D721Med (cell line): ENCODE data around the gene AGTR1.

ENCODE experiments used
- DNase-seq: peaks from one replicate; pipeline ENCODE4 v3.0.0; 2011; ENCODE audit warnings: low spot score; ENCODE audit not compliant: insufficient read length
- FAIRE-seq: peaks from 2 replicates; lab custom pipeline; 2011; peaks lifted over from hg19 to GRCh38; lab: Jason Lieb, UNC
- TF ChIP-seq, protein P1 (sequence below): IDR thresholded peaks from 2 replicates; pipeline ENCODE4 v1.5.1; 2012; ENCODE audit warnings: mild to moderate bottlenecking, control low read depth; ENCODE audit not compliant: insufficient read depth; ENCODE audit errors: missing control alignments

Gene AGTR1

DNA sequence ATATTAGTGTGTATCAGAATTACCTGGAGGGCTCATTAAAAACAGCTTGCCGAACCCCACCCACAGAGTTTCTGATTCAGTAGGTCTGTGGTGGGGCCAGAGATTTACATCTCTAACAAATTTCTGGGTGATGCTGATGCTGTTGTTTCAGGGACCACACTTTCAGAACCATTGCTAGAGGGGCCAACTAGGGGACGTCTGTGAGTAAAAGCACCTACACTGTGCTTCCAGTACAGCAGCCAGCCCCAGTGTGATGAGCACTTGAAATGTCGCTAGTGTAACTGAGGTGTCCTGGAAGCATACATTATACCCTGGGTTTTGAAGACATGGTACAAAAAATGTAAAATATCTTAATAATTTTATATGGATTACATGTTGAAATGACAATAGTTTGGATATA is 33.0 kb downstream of the AGTR1 start:
- TF ChIP-seq, protein P1, sequence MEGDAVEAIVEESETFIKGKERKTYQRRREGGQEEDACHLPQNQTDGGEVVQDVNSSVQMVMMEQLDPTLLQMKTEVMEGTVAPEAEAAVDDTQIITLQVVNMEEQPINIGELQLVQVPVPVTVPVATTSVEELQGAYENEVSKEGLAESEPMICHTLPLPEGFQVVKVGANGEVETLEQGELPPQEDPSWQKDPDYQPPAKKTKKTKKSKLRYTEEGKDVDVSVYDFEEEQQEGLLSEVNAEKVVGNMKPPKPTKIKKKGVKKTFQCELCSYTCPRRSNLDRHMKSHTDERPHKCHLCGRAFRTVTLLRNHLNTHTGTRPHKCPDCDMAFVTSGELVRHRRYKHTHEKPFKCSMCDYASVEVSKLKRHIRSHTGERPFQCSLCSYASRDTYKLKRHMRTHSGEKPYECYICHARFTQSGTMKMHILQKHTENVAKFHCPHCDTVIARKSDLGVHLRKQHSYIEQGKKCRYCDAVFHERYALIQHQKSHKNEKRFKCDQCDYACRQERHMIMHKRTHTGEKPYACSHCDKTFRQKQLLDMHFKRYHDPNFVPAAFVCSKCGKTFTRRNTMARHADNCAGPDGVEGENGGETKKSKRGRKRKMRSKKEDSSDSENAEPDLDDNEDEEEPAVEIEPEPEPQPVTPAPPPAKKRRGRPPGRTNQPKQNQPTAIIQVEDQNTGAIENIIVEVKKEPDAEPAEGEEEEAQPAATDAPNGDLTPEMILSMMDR = no peak
- no peak for DNase-seq
- no peak for FAIRE-seq

DNA sequence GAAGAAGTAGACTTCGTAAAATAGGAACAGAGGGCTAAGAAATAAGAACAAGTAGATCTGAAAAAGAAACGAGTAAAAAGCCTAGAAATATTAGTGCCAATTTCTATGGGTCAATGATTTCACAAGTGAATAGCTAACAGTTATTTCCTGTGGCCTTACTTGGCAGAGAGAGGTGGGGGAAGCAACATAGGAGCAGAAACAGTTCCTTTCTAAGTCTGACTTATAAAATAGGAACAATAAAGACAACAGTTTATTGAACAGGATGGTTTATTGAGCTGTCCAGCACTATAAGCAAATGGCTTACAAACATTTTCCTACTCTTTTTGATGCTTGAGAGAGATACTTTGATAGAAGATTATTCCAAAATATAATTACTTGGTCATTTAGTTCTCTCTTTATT is 37.9 kb downstream of the AGTR1 start:
- FAIRE-seq (no peak), DNase-seq (no peak)
- TF ChIP-seq, protein P1 = no peak

- DNase-seq = no peak
- FAIRE-seq = no peak
- TF ChIP-seq, protein P1 = no peak
These were observed 38.4 kb downstream of the AGTR1 start for GRCh38 chr3:148736086-148736485.

DNA sequence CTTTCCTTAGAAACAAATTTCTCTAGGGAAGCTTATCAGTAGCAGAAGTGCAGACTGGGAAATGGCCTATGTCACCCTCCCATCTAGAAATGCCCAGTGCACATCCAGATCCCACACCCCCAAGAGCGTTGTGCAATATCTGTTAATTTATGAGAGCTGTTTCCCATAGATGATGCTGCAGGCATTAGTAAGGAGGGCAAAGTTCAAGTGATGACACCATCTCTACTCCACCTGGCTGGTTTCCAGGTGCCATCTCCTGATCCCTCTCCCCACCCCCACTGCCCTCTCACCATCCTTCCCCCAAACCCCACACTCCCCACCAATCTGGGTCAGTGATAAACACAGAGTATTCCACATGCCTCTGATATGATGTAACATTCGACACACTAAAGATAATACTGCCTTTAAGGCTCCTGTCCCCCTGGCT is 39.4 kb downstream of the AGTR1 start:
- DNase-seq (no peak), FAIRE-seq (no peak)
- TF ChIP-seq, protein P1 = no peak

DNA sequence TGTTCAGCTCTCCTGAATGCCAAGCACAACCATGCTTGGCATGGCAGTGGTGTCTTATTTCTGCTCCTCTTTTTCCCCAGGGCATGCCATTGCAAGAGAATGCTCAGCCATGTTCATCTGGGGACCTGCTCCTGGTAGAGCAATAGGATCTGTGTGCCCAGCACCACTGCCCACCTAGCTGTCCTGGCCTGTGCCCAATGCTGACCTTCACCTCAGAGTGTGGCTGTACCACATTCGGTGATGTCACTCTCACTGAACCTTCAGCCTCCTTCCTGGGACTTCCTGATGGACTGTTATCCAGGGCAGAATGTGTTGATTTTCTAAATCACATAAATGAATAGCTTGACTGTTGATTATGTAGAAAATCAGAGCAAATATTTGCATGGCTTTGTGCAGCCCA is 42.0 kb downstream of the AGTR1 start:
- FAIRE-seq = no peak
- DNase-seq = no peak
- TF ChIP-seq, protein P1 = no peak

DNA sequence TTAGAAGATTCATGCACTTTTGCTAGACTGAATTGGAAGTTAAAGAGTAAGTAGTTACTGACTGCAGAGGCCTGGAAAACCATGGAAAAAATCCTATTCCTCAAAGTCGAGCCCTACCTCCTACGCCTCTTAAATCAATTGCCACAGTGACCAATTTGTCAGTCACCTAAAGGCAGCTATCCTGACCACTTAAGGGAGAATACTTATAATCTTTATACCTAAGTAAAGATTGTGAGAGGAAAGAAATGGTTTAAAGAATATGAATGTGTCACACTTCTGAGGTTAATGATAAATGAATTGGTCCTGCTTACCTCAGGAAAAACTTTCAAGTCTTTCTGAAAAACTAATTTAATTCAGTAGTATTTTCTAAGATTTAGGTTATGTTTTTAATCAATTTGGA is 42.6 kb downstream of the AGTR1 start:
- TF ChIP-seq, protein P1 = no peak
- no peak for FAIRE-seq
- no peak for DNase-seq

DNA sequence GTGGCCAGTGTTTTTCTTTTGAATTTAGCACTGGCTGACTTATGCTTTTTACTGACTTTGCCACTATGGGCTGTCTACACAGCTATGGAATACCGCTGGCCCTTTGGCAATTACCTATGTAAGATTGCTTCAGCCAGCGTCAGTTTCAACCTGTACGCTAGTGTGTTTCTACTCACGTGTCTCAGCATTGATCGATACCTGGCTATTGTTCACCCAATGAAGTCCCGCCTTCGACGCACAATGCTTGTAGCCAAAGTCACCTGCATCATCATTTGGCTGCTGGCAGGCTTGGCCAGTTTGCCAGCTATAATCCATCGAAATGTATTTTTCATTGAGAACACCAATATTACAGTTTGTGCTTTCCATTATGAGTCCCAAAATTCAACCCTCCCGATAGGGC is 43.5 kb downstream of the AGTR1 start:
- no peak for DNase-seq
- FAIRE-seq = no peak
- TF ChIP-seq, protein P1 = no peak
